HL-60 (cell line): ENCODE data around the gene MTMR11.

Source experiments
- CTCF ChIP-seq: IDR thresholded peaks from one replicate; pipeline ENCODE4 v1.5.1; 2011; ENCODE audit warnings: low read length, control low read depth, inconsistent platforms; ENCODE audit not compliant: insufficient read depth
- GABPA ChIP-seq: IDR thresholded peaks from 2 replicates; pipeline ENCODE4 v1.6.1; 2012; ENCODE audit warnings: low read depth
- POLR2AphosphoS5 ChIP-seq: IDR thresholded peaks from 2 replicates; pipeline ENCODE4 v1.6.1; 2012; ENCODE audit warnings: low read depth
- REST ChIP-seq: IDR thresholded peaks from 2 replicates; pipeline ENCODE4 v1.6.1; 2012; ENCODE audit warnings: low read depth; ENCODE audit not compliant: insufficient replicate concordance
- SPI1 ChIP-seq: IDR thresholded peaks from 2 replicates; pipeline ENCODE4 v1.6.1; 2012; ENCODE audit warnings: low read depth, mild to moderate bottlenecking, borderline replicate concordance

GRCh38 chr1:149925345-149925744, 11.3 kb downstream of the MTMR11 start:
- TF ChIP-seq GABPA (no peak), CTCF (no peak), POLR2AphosphoS5 (no peak), SPI1 (no peak), REST (no peak)
